22Rv1 (cell line): ENCODE results near the gene GDPD3.

Source experiments
- CTCF ChIP-seq: fragments of 450-650 bp; IDR thresholded peaks from 2 replicates; pipeline ENCODE4 v1.5.1; 2017; ENCODE audit warnings: mild to moderate bottlenecking
- ZFX ChIP-seq: fragments of 450-650 bp; IDR thresholded peaks from 2 replicates; pipeline ENCODE4 v1.6.1; 2017; ENCODE audit warnings: antibody characterized with exemption, borderline replicate concordance

- TF ChIP-seq CTCF (no peak), ZFX (no peak)
These were observed 50.0 kb downstream of the GDPD3 start for GRCh38 chr16:30063278-30063892.
